Endothelial cell of hepatic sinusoid (primary cell): ENCODE data around the gene SSC5D.

Experiments
- in situ Hi-C: cut with HindIII; loops from 2 replicates; pipeline ENCODE4 v1.10.0; 2017; ENCODE audit warnings: low sequenced_read_pairs

Gene SSC5D

GRCh38 chr19:55552620-55553019, 64.4 kb downstream of the SSC5D start:
- in situ Hi-C loops, result no loop called here

GRCh38 chr19:55553217-55554182, 65.3 kb downstream of the SSC5D start:
- in situ Hi-C loops, result no loop called here

- in situ Hi-C loops, result no loop called here
These were observed 66.1 kb downstream of the SSC5D start for GRCh38 chr19:55554302-55554701.

GRCh38 chr19:55554741-55555152, 66.5 kb downstream of the SSC5D start:
- in situ Hi-C loops, result no loop called here

GRCh38 chr19:55559684-55560083, 71.4 kb downstream of the SSC5D start:
- in situ Hi-C loops, result no loop called here

GRCh38 chr19:55563261-55563690, 75.0 kb downstream of the SSC5D start:
- in situ Hi-C loops, result no loop called here

- in situ Hi-C loops, result no loop called here
These were observed 78.6 kb downstream of the SSC5D start for GRCh38 chr19:55566823-55567222.

- in situ Hi-C loops, result no loop called here
These were observed 79.6 kb downstream of the SSC5D start for GRCh38 chr19:55567708-55568328.
